Panc1 (cell line): Measurements from ENCODE around the gene LILRA5. TPM values are rescaled to one million over a fixed set of nuclear protein-coding genes. Genes with fewer than 3 reads are reported as not detected.
"Not testable (repeated sequence)": the region's sequence is repeated elsewhere in the genome, so short reads cannot be mapped to it uniquely, and the experiment has no call there.

ENCODE experiments used
- ATAC-seq: fragments of 200-7000 bp; cut with Tn5 transposase; 2 replicates; pipeline ENCODE4 v1.9.1; 2020; ENCODE audit warnings: mild to moderate bottlenecking, moderate library complexity
- BruUV-seq: library from RNA; stranded (reverse); fragments of 400-500 nt; replicated peaks from 2 replicates; lab custom pipeline; 2021; lab: Mats Ljungman, UMichigan
- CTCF ChIA-PET: fragments of 300-600 bp; sonication (Branson Sonifier 250); formaldehyde crosslinking; loops from one replicate; lab custom pipeline; 2022; ENCODE audit warnings: antibody characterized with exemption; lab: Charles Lee
- POLR2A ChIA-PET: fragments of 300-600 bp; sonication (Branson Sonifier 250); formaldehyde crosslinking; loops from one replicate; lab custom pipeline; 2022; ENCODE audit warnings: antibody characterized with exemption; lab: Charles Lee
- DNase-seq: peaks from one replicate; pipeline ENCODE4 v3.0.0-alpha.2; 2010; ENCODE audit warnings: low read depth, low spot score
- H3K27ac ChIP-seq: 2 replicates; pipeline ENCODE4 v1.5.1; 2011; ENCODE audit warnings: mild to moderate bottlenecking, low read length, inconsistent platforms
- H3K27me3 ChIP-seq: fragments of 200-500 bp; sonication (Bioruptor generic); 2 replicates; pipeline ENCODE4 v1.6.0; 2014; ENCODE audit warnings: low read length, inconsistent platforms; ENCODE audit not compliant: control insufficient read depth, insufficient read depth
- H3K36me3 ChIP-seq: fragments of 200-500 bp; sonication (Bioruptor generic); 2 replicates; pipeline ENCODE4 v1.5.1; 2014; ENCODE audit warnings: inconsistent platforms, mild to moderate bottlenecking, low read length, moderate library complexity; ENCODE audit not compliant: control insufficient read depth, insufficient read depth
- H3K4me1 ChIP-seq: 2 replicates; pipeline ENCODE4 v1.5.1; 2011; ENCODE audit warnings: inconsistent platforms, mild to moderate bottlenecking, low read length, moderate library complexity; ENCODE audit not compliant: control insufficient read depth, insufficient read depth
- H3K4me3 ChIP-seq, 2 experiments: 2 replicates each; pipeline ENCODE4 v1.5.1; 2011 to 2012; ENCODE audit warnings: low read depth in 2 of 2, low read length in 2 of 2, mild to moderate bottlenecking in 2 of 2, inconsistent platforms in 1 of 2, moderate library complexity in 1 of 2
- H3K9me3 ChIP-seq: fragments of 200-500 bp; sonication (Bioruptor generic); 2 replicates; pipeline ENCODE4 v1.5.1; 2014; ENCODE audit warnings: low read depth, mild to moderate bottlenecking, inconsistent platforms, low read length, moderate library complexity; ENCODE audit not compliant: control insufficient read depth, insufficient read depth
- CTCF ChIP-seq: fragments of 450-650 bp; IDR thresholded peaks from 2 replicates; pipeline ENCODE4 v1.5.1; 2017; ENCODE audit warnings: mild to moderate bottlenecking
- POLR2AphosphoS5 ChIP-seq: IDR thresholded peaks from 2 replicates; pipeline ENCODE4 v1.6.1; 2012; ENCODE audit warnings: mild to moderate bottlenecking, low read depth, low read length, moderate library complexity
- REST ChIP-seq, 2 experiments: IDR thresholded peaks; 2 replicates each; pipeline ENCODE4 v1.6.1; 2011 to 2012; ENCODE audit warnings: low read depth in 2 of 2, control low read depth in 1 of 2, low read length in 1 of 2, mild to moderate bottlenecking in 1 of 2, moderate library complexity in 1 of 2; ENCODE audit not compliant: insufficient read depth in 1 of 2
- SIN3A ChIP-seq: IDR thresholded peaks from 2 replicates; pipeline ENCODE4 v1.6.1; 2012; ENCODE audit warnings: low read depth, mild to moderate bottlenecking, low read length, moderate library complexity, borderline replicate concordance; ENCODE audit not compliant: insufficient read depth
- TCF7L2 ChIP-seq: IDR thresholded peaks from 2 replicates; pipeline ENCODE4 v1.6.1; 2011; ENCODE audit warnings: mild to moderate bottlenecking, low read depth, low read length, inconsistent platforms
- in situ Hi-C: cut with HindIII; loops from 2 replicates; pipeline ENCODE4 v1.10.0; 2016; ENCODE audit warnings: low sequenced_read_pairs, low pct_unique_long_range_greater_than_20kb
- intact Hi-C: fragments of 100-400 bp; cut with micrococcal nuclease; formaldehyde crosslinking; loops from one replicate; pipeline ENCODE4 v1.10.0; 2022; ENCODE audit not compliant: unreplicated experiment
- total RNA-seq: library from RNA; stranded (reverse); gene quantifications from one replicate; pipeline ENCODE4 v1.2.1, GENCODE V29; 2021; ENCODE audit not compliant: unreplicated experiment

LILRA5 gene
- total RNA-seq, 1 experiment from 2014 or later: not detected

- POLR2A ChIA-PET, BruUV-seq, intact Hi-C loops, DNase-seq, ATAC-seq, H3K36me3 ChIP-seq, H3K4me1 ChIP-seq, H3K27ac ChIP-seq, H3K4me3 ChIP-seq, H3K9me3 ChIP-seq, in situ Hi-C loops, CTCF ChIA-PET: not testable (repeated sequence)
- peaks cover 13% of the 10 kb centered on the region for H3K27me3 ChIP-seq
Measured at GRCh38 chr19:54277111-54277615, 35.8 kb downstream of the LILRA5 start.

GRCh38 chr19:54275951-54276350 lies 37.0 kb downstream of the LILRA5 start:
- no peak for TF ChIP-seq CTCF
- TF ChIP-seq SIN3A: no peak
- no peak for TF ChIP-seq POLR2AphosphoS5
- TF ChIP-seq TCF7L2: no peak
- no peak for TF ChIP-seq REST (IDR thresholded peaks at IDR 0.05; ENCODE audit: insufficient read depth in 1 of 2, low read depth in 2 of 2, low read length in 1 of 2)

GRCh38 chr19:54274516-54274915 lies 38.5 kb downstream of the LILRA5 start:
- POLR2A ChIA-PET: interaction anchor here (0.6 kb wide), 1 partner anchor 156 kb away, joined by 3 read pairs; no protein-coding TSS in a partner anchor
- intact Hi-C loops, ATAC-seq, H3K4me3 ChIP-seq, CTCF ChIA-PET, H3K27ac ChIP-seq, BruUV-seq, DNase-seq, H3K36me3 ChIP-seq, H3K4me1 ChIP-seq, H3K9me3 ChIP-seq, in situ Hi-C loops: not testable (repeated sequence)
- H3K27me3 ChIP-seq: peaks cover 21% of the 10 kb centered on the region

More at GRCh38 chr19:54275951-54276350, 37.0 kb downstream of the LILRA5 start:
- ChIA-PET POLR2A (no interaction called here), CTCF (no interaction called here)
- Histone ChIP-seq H3K4me1 (no peaks in the 10 kb centered on the region), H3K27me3 (peaks cover 9% of the 10 kb centered on the region), H3K36me3 (no peaks in the 10 kb centered on the region), H3K9me3 (no peaks in the 10 kb centered on the region), H3K4me3 (no peak overlapping the region), H3K27ac (no peak overlapping the region)
- no peak for DNase-seq
- intact Hi-C loops: no loop called here
- BruUV-seq: no TSS peak
- ATAC-seq: 0 out of 2 replicates have a peak, but pooled peaks have one; percentile 11
- in situ Hi-C loops: no loop called here
